Stimulated activated memory B cell treated with anti-CD40 and anti-IgM and Interleukin-4, amounts not matched to agents 10 μg/mL and 1 μg/mL and 100 μg/mL, for 72 hours (primary cell): Measurements from ENCODE around the gene SPTBN1.

Source experiments
- ATAC-seq: fragments of 150-1000 bp; cut with Tn5 transposase; 2 replicates; pipeline ENCODE4 v1.10.0; 2021
- H3K27ac Mint-ChIP-seq: one replicate; pipeline ENCODE4 v1.8.0; 2022; ENCODE audit warnings: mild to moderate bottlenecking, mixed read lengths
- H3K27me3 Mint-ChIP-seq: one replicate; pipeline ENCODE4 v1.8.0; 2022; ENCODE audit warnings: mixed read lengths
- H3K36me3 Mint-ChIP-seq: one replicate; pipeline ENCODE4 v1.8.0; 2022; ENCODE audit warnings: mixed read lengths
- H3K4me1 Mint-ChIP-seq: one replicate; pipeline ENCODE4 v1.8.0; 2022; ENCODE audit warnings: mixed read lengths
- H3K4me3 Mint-ChIP-seq: one replicate; pipeline ENCODE4 v1.8.0; 2022; ENCODE audit warnings: mild to moderate bottlenecking, moderate library complexity, mixed read lengths
- H3K9me3 Mint-ChIP-seq: one replicate; pipeline ENCODE4 v1.8.0; 2022; ENCODE audit warnings: mixed read lengths

SPTBN1 gene

DNA sequence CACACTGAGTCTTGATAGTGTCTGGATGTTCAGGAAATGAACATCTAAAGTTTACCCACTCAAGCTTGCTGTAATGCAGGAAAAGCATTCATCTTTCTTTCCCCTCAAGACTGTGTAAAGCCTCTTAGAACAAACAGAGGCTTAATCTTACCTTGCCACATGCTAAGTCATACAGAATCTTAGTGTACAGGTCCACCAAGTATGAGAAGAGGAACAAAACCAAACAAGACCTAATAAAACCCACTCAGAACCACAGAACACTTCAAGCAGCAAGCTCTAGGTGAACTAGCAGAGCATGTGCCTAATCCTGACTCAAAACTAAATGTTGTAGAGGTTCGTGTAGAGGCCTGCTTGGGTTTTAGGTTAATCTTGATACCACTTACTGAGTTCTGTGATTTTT is 97.6 kb downstream of the SPTBN1 start:
- H3K4me3 Mint-ChIP-seq: no peak overlapping the region
- ATAC-seq: peak; percentile 20
- peak overlapping the region; percentile 6 for H3K27ac Mint-ChIP-seq
- H3K4me1 Mint-ChIP-seq: peaks cover 49% of the 10 kb centered on the region
- no peaks in the 10 kb centered on the region for H3K27me3 Mint-ChIP-seq
- no peaks in the 10 kb centered on the region for H3K9me3 Mint-ChIP-seq
- H3K36me3 Mint-ChIP-seq: no peaks in the 10 kb centered on the region

DNA sequence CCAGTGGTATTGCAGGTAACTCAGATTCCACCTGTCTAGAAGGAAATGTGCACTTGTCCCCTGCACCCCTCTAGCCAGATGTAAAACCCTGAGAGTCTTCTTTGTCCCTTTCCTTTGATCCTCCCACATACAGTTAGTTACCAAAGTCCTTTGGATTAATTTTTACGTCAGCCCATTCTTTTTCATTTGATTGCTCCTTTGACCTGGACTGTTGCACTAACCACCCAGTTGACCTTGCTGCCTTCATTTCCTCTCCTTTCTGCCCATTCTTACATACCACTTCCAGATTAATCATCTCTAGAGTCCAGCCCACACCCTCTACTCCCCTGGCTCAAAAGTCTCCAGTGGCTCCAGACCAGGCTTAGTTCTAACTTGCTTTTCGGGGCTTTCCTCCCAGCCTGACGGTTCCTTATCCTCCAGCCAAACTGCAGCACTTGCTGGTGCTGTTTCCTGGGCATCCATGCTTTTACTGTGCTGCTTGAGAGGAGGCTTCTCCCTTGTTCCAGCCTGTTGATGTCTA is 99.3 kb downstream of the SPTBN1 start:
- peak overlapping the region; percentile 85 for H3K27ac Mint-ChIP-seq
- no peaks in the 10 kb centered on the region for H3K27me3 Mint-ChIP-seq
- no peaks in the 10 kb centered on the region for H3K36me3 Mint-ChIP-seq
- H3K9me3 Mint-ChIP-seq: no peaks in the 10 kb centered on the region
- no peak overlapping the region for H3K4me3 Mint-ChIP-seq
- no peak for ATAC-seq
- H3K4me1 Mint-ChIP-seq: peaks cover 49% of the 10 kb centered on the region

DNA sequence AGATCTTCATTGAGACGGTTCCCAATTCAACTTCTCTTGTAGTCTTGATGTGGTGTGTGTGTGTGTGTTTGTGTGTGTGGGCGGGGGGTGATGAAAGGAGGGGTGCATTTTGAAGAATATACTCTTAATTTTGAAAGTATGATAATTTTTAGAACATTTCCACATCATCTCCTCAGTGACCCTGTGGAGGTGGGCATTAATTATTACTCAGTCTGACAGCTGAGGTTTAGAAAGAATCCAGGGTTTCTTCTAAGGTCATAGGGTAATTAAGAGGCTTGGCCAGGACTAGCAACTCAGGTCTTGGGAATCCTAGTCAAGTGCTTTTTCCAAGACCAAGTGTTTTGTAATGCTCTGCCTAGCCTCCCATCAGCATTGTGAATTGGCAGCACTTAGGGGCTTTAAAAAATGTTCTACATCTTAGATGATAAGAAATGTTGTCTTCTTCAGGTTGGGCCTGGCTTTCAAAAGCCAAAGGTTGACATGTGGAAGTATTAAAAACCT is 100.5 kb downstream of the SPTBN1 start:
- H3K27ac Mint-ChIP-seq: peak overlapping the region; percentile 85
- no peaks in the 10 kb centered on the region for H3K9me3 Mint-ChIP-seq
- no peaks in the 10 kb centered on the region for H3K27me3 Mint-ChIP-seq
- peak overlapping the region; percentile 95 for H3K4me3 Mint-ChIP-seq
- peaks cover 54% of the 10 kb centered on the region for H3K4me1 Mint-ChIP-seq
- no peaks in the 10 kb centered on the region for H3K36me3 Mint-ChIP-seq
- no peak for ATAC-seq

DNA sequence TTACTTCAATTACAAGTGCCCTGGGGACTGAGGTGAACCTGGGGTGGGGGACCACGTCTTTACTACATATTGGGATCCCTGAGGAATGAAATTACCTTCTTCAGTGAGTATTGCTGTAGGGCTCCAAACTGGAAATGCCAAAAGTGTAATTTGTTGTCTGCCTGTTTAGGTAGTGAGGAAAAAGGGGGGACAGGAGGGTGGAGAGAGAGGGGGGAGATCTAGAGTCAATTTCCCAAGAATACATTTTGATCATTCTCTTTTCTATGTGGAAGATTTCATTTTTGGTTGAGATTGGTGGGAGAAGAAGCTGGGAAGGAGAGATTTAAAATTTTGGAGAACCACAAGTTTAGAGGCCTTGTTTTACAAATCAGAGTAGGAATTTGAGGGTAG is 101.1 kb downstream of the SPTBN1 start:
- peak overlapping the region; percentile 85 for H3K27ac Mint-ChIP-seq
- H3K27me3 Mint-ChIP-seq: no peaks in the 10 kb centered on the region
- H3K9me3 Mint-ChIP-seq: no peaks in the 10 kb centered on the region
- ATAC-seq: no peak
- peak overlapping the region; percentile 95 for H3K4me3 Mint-ChIP-seq
- peaks cover 57% of the 10 kb centered on the region for H3K4me1 Mint-ChIP-seq
- H3K36me3 Mint-ChIP-seq: no peaks in the 10 kb centered on the region

DNA sequence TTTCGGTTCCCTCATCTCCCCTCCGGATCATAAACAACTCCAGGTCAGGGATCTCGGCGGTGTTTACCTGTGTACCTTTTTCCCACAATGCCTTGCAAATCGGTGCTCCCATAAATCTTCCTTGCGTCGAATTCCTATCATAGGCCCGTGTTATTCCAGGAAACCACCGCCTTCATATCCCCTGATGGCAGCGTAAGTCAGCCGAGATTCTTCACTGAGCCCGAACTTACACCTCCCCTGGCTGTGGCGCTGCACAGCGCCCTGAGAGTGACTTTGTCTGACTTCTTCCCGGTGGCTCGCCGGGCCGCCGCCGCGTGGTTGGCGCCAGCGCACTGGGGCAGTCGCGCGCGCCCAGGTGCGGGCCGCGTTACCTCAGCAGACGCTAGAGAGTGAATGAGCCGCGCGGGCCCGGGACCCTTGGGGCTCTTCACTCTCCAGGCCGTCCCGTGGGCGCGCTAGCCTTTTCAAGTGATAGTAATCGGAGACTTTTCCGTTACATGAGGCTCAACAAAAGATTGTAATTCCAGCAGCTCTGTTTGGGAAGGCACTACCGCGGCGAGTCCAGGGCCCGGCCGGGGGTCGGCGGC is 101.6 kb downstream of the SPTBN1 start:
- no peaks in the 10 kb centered on the region for H3K36me3 Mint-ChIP-seq
- H3K4me3 Mint-ChIP-seq: peak overlapping the region; percentile 95
- ATAC-seq: peak; percentile 79
- peak overlapping the region; percentile 85 for H3K27ac Mint-ChIP-seq
- no peaks in the 10 kb centered on the region for H3K9me3 Mint-ChIP-seq
- peaks cover 61% of the 10 kb centered on the region for H3K4me1 Mint-ChIP-seq
- no peaks in the 10 kb centered on the region for H3K27me3 Mint-ChIP-seq

DNA sequence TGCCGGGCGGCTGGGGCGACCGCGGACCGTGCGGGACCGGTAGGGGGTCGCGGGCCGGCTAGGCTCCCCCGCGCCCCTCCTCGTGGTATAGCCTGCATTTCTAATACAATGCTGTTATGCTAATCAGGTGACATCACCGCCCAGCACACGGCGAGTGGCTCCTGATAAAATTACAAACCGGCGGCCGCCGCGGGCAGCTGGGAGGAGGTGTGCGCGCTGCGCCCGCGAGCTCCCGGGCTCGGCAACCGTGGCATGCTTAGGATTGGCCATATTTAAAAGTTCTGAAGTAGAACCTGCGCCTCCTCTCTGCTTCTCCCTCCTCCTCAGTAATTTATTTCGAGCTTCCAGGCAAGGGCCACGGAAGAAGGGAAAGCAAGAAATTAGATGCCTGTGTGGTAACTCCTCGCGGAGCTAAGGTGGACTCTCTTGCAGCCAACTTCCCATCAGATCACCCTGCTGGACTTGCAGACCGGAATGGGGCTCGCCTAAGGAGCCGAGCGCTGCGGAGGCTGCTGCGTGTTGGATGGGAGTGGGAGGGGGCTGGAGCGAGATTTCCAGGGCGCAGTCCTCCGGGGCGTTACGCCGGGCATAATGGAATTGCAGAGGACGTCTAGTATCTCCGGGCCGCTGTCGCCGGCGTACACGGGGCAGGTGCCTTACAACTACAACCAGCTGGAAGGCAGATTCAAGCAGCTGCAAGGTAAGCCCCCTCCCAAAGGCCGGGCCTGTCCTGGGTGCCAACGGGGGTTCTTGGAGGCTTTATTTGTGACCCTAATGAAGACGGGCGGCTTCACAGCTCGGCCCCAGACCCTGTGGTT is 102.3 kb downstream of the SPTBN1 start:
- peak overlapping the region; percentile 85 for H3K27ac Mint-ChIP-seq
- no peaks in the 10 kb centered on the region for H3K9me3 Mint-ChIP-seq
- H3K36me3 Mint-ChIP-seq: no peaks in the 10 kb centered on the region
- H3K4me1 Mint-ChIP-seq: peaks cover 61% of the 10 kb centered on the region
- peak overlapping the region; percentile 95 for H3K4me3 Mint-ChIP-seq
- no peaks in the 10 kb centered on the region for H3K27me3 Mint-ChIP-seq
- peak; percentile 79 for ATAC-seq

DNA sequence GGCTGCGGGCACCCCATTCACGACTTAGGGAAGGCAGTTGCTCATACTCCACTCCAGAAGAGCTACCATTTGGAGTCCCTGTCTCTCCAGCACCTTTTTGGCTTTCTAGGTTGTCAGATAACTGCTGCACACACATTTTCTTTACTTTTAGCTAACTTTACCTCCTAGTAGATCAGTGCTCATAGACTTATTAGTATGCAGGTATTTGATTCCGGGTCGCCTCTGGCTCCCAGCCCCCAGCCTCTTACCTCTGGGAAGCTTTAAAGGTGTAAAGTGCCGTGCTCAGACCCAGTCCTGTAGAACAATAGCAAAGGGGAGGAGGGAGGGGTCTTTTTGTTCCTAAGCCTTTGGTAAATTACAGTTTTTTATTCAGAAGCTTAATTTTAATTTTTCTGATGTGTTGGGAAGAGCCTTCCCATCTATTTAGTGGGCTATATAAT is 102.9 kb downstream of the SPTBN1 start:
- Mint-ChIP-seq H3K27me3 (no peaks in the 10 kb centered on the region), H3K4me1 (peaks cover 59% of the 10 kb centered on the region)
- ATAC-seq: peak; percentile 2

DNA sequence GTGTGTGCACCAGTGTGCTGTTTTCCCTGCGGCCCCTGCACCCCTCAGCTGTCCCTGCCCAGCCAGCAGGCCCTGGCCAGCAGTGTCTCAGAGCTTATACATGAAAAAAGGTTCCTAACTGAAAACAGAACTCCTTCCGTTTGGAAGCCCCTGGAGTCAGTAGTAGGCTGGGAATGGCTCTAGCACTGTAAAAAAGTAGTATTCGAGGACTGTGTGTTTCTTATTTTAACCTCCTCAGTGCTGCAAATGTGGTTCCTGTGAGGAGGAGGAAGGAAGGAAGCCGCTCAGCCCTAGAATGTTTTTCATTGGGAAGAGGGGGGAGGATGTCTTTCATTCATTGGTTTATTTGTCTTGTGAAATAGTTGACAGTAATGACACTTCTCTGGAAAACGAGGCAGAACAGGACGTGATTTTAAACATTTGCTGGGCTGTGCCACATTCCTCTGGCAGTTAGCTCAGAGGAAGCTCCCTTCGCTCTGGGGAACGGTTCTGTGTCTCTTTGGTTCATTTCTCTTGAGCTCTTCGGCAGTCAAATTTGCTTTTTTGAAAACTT is 103.5 kb downstream of the SPTBN1 start:
- Mint-ChIP-seq H3K4me3 (peak overlapping the region; percentile 95), H3K27ac (peak overlapping the region; percentile 85), H3K27me3 (no peaks in the 10 kb centered on the region), H3K36me3 (peaks cover 6% of the 10 kb centered on the region), H3K9me3 (no peaks in the 10 kb centered on the region), H3K4me1 (peaks cover 64% of the 10 kb centered on the region)
- ATAC-seq: no peak

More for the DNA sequence above, 102.9 kb downstream of the SPTBN1 start:
- Mint-ChIP-seq H3K4me3 (peak overlapping the region; percentile 95), H3K9me3 (no peaks in the 10 kb centered on the region), H3K36me3 (no peaks in the 10 kb centered on the region), H3K27ac (peak overlapping the region; percentile 85)

DNA sequence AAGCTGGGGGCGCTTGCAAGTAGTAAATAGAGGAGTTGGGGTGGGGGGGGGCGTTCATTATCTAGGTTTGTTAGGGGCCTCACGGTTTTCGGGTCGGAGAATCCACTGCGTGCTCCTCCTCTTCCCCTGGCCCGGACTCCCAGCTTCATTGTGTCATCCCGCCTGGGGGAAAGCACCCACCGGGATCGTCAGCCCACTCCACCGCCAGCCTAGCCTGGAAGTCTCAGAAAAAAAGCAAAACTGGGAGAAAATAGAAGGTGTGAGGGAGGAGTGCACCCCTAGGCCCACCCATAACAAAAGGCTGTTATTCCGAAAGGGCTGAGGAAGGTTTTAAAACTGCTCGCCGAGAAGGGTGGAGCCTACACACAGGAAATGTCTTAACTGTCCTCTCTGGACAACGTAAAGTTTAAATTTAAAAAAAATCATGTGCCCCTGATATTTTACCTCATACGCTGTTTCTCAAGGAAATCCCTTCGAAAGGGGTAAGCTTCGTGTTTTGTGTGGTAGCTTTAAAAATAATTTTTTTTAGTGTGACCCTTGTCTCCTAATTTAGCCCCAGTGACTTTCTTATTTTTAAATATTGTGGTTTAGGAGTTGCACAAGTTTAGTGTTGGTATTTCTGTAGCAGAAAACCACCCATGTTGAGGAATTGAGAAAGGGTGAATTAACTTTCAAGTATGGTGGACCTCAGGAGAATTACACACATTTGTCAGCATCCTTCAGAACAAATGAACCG is 104.2 kb downstream of the SPTBN1 start:
- H3K36me3 Mint-ChIP-seq: peaks cover 8% of the 10 kb centered on the region
- no peaks in the 10 kb centered on the region for H3K27me3 Mint-ChIP-seq
- peak overlapping the region; percentile 95 for H3K4me3 Mint-ChIP-seq
- H3K9me3 Mint-ChIP-seq: no peaks in the 10 kb centered on the region
- peak; percentile 71 for ATAC-seq
- peaks cover 68% of the 10 kb centered on the region for H3K4me1 Mint-ChIP-seq
- peak overlapping the region; percentile 85 for H3K27ac Mint-ChIP-seq

DNA sequence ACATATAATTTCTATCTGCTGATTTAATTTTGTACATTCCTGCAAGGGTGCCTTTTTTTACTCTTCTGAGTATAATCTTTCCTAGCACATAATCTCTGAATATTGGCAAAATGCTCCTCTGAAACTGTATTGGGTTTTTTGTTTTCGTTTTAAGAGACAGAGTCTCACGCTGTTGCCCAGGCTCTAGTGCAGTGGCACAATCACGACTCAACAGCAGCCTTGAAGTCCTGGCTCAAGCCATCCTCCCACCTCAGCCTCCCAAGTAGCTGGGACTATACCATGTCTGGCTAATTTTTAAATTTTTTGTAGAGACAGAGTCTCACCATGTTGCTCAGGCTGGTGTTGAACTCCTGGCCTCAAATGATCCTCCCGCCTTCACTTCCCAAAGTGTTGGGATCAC is 104.9 kb downstream of the SPTBN1 start:
- H3K9me3 Mint-ChIP-seq: no peaks in the 10 kb centered on the region
- H3K4me1 Mint-ChIP-seq: peaks cover 61% of the 10 kb centered on the region
- H3K27me3 Mint-ChIP-seq: no peaks in the 10 kb centered on the region
- no peak for ATAC-seq
- H3K4me3 Mint-ChIP-seq: peak overlapping the region; percentile 95
- peak overlapping the region; percentile 85 for H3K27ac Mint-ChIP-seq
- H3K36me3 Mint-ChIP-seq: peaks cover 8% of the 10 kb centered on the region

DNA sequence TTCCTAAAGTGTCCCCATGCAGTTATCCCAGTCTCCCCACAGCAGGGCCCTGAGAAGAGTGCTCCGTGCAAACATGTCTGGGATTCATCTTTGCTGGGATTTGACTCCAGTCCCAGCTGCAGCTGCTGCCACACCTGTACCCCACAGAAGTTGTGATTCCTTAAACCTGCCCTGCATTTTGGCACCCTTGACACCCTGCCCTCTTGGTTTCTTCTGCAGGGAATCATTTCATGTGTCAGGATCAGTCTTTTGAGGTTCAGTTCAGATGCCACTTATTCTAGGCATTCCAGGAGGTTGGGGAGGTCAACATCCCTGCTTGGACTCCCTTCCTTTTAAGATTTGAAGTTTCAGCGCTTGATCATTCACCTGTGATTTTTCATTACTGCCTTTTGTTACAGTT is 108.3 kb downstream of the SPTBN1 start:
- ATAC-seq: no peak
- Mint-ChIP-seq H3K27me3 (no peaks in the 10 kb centered on the region), H3K27ac (peak overlapping the region; percentile 51), H3K4me1 (peaks cover 64% of the 10 kb centered on the region), H3K4me3 (no peak overlapping the region), H3K36me3 (peaks cover 14% of the 10 kb centered on the region), H3K9me3 (no peaks in the 10 kb centered on the region)

DNA sequence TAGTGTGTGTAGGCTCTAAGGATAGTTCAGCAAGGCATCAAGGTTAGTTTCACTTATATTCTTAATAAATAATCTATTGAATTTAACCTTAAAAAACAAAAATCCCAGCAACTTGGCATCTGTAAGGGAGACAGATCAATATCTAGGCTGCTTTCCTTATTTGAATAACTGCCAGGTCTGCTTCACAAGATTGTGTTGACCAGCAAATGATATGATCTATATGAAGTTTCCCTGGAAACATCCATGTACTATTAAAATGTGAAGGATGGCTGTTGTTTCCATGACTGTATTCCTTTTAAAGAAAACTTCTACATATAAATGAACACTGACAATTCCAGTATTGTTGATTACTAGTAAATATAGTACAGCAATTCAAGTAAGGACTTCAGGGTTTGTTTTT is 109.4 kb downstream of the SPTBN1 start:
- no peaks in the 10 kb centered on the region for H3K9me3 Mint-ChIP-seq
- no peak for ATAC-seq
- H3K27ac Mint-ChIP-seq: peak overlapping the region; percentile 51
- H3K4me1 Mint-ChIP-seq: peaks cover 73% of the 10 kb centered on the region
- no peak overlapping the region for H3K4me3 Mint-ChIP-seq
- H3K27me3 Mint-ChIP-seq: no peaks in the 10 kb centered on the region
- H3K36me3 Mint-ChIP-seq: peaks cover 14% of the 10 kb centered on the region

DNA sequence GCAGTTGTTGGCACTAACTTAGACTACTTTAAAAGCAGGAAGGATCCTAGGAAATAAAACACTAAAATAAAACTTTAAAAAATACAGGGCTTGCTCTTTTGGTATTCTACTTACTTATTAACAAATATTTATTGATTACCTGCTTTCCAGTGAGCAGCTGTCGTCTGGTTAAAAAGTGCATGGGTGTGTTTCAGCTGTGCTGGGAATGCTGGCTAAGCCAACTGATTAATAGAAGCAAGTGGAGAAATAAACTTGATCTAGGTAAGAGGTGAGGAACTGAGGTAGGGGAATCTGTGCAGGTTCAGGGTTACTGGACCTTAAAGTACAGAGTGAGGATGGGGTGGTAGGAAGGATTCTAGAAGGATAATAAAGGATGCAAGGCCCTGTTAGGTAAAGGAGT is 110.8 kb downstream of the SPTBN1 start:
- H3K4me3 Mint-ChIP-seq: no peak overlapping the region
- H3K27me3 Mint-ChIP-seq: no peaks in the 10 kb centered on the region
- peaks cover 73% of the 10 kb centered on the region for H3K4me1 Mint-ChIP-seq
- no peaks in the 10 kb centered on the region for H3K9me3 Mint-ChIP-seq
- ATAC-seq: no peak
- H3K36me3 Mint-ChIP-seq: peaks cover 14% of the 10 kb centered on the region
- peak overlapping the region; percentile 96 for H3K27ac Mint-ChIP-seq

DNA sequence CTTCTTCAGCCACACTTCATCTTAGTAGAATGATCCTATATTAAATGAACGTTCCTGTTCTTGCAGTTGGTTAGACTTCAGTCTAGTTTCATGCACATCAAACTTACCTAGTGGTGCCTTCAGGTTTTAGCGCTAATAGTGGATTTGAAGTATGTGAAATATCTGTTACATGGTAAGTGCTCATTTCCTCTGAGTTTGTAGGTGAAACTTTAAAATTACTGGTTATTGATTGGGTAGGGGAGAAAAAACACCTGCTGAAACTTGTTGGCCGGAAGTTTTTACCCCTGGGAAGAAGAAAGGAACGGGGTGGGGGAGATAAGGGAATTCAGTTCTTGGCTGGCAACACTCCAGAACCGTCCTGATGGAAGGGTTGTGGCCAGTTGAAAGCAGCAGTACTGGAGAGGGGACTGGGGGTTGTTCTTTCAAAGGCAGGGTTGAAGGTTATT is 112.8 kb downstream of the SPTBN1 start:
- Mint-ChIP-seq H3K27me3 (no peaks in the 10 kb centered on the region), H3K27ac (peak overlapping the region; percentile 96), H3K4me1 (peaks cover 76% of the 10 kb centered on the region), H3K36me3 (peaks cover 20% of the 10 kb centered on the region), H3K9me3 (no peaks in the 10 kb centered on the region), H3K4me3 (peak overlapping the region; percentile 87)
- no peak for ATAC-seq
